Measurements from ENCODE around the gene MITD1.
A peak's percentile ranks its signal among the peaks of the same experiment; 100 is the strongest.
"Not testable (repeated sequence)": the region's sequence is repeated elsewhere in the genome, so short reads cannot be mapped to it uniquely, and the experiment has no call there.

MITD1 gene
- 65.9 to 75.1 reads per million in 2 donors for total RNA-seq

DNA sequence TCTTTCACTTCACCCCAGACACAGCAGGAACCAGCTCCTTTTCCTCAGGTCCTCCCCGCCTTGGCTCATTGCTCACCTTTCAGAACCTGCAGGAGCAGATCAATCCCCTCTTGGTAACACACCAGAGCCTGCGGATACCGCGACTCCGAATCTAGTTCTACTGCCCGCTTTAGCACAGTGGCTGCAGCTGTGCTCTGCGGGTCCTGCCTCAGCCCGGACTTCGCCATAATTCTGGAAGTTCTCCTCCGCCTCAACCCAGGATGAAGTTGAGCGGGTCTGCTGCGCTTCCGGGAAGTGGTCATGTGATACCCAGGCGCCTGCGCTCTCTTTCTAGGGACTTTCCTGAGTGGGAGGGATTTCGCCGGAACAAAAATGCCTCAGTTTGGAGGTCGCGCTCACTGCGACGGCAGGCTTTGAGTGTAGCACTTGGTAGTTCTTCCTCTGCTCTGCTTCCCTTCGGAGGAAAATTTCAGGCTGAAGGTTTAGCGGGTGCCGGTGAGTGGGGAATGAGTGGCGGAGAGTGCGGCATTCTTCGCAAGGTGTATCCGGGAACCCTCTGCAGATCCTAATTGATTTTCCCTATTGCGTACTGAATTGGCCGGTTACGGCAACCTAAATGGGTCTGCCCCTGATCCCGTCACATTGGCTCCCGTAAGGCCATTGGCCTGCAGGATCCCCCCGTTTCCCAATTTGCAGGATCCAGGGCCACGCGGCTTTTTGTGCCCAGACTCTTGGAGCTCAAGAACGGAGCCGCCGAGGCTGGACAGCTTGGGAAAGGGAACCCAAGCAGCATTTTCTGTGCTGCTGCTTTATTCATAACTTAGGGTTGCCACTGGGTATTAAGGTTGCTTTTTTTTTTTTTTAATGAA, at the start of gene MITD1, which contains the start of gene MRPL30:
MITD1 (minus strand) TSS at position 304 of the 869 bp plus-strand sequence; CDS start at position 227, 77 bp downstream.
MRPL30 (plus strand) TSS at position 430 of the 869 bp plus-strand sequence. CDS start 5,020 bp downstream, outside the sequence.
- peak; percentile 49 for DNase-seq

- DNase-seq = no peak
Observed at GRCh38 chr2:99217929-99218501, 37.2 kb upstream of the MITD1 start.

GRCh38 chr2:99216096-99216495, 35.2 kb upstream of the MITD1 start:
- DNase-seq = no peak

- no peak for DNase-seq
Observed at GRCh38 chr2:99205491-99205890, 24.6 kb upstream of the MITD1 start.

- no peak for DNase-seq
Observed at GRCh38 chr2:99201959-99202678, 21.3 kb upstream of the MITD1 start.

GRCh38 chr2:99200076-99200800, 19.4 kb upstream of the MITD1 start:
- DNase-seq = no peak

- no peak for DNase-seq
Observed at GRCh38 chr2:99198103-99198841, 17.4 kb upstream of the MITD1 start.

DNA sequence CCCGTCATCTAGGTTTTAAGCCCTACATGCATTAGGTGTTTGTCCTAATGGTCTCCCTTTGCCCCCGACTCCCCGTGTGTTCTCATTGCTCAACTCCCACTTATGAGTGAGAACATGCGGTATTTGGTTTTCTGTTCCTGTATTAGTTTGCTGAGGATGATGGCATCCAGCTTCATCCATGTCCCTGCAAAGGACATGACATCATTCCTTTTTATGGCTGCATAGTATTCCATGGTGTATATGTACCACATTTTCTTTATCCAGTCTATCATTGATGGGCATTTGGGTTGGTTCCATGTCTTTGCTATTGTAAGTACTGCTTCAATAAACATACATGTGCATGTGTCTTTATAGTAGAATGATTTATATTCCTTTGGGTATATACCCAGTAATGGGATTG, 11.5 kb upstream of the MITD1 start:
- not testable (repeated sequence) for DNase-seq

- no peak for DNase-seq
Observed at GRCh38 chr2:99190548-99190947, 9.7 kb upstream of the MITD1 start.

DNA sequence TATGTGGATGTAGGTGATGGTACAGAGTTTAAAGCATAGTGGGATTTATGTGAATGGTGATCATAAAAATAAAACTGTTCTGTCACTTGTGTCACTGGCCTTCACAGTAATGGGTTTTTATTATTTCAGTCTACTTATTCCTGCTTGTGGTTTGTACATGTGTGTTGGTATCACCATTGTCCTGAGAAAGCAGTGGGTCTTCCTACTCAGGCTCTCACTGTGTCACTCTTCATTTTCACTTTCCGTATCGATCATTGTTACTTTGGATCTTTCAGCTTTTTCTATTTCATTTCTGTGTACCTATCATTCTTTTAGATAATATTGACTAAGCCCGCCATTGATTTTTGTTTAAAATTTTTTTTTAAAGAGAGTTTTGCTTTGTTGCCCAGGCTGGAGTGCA, 7.5 kb upstream of the MITD1 start:
- DNase-seq = no peak

- DNase-seq = no peak
Observed at GRCh38 chr2:99187011-99187410, 6.2 kb upstream of the MITD1 start.

GRCh38 chr2:99184811-99185210, 4.0 kb upstream of the MITD1 start:
- DNase-seq = no peak

GRCh38 chr2:99183025-99183424, 2.2 kb upstream of the MITD1 start:
- DNase-seq = no peak

DNA sequence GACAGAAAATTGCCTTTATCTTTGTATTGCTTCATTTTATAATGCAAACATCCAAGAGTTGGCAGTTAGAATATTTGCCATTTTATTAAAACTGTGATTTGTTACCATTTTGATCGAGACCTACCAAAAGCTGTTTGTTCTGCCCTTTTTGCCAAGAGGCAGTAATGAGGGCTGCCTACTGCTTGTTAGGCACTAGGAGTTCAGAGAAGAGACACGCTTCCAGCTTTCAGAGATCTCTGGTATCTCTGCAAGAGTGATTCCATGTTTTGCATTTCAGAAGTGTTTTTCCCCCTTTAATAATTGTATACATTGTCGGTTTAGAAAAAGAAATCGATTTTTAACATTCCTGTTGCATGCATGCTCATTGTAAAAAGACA, 754 bp upstream of the MITD1 start:
- DNase-seq = no peak

GRCh38 chr2:99171377-99172140, 9.3 kb downstream of the MITD1 start:
- no peak for DNase-seq

DNA sequence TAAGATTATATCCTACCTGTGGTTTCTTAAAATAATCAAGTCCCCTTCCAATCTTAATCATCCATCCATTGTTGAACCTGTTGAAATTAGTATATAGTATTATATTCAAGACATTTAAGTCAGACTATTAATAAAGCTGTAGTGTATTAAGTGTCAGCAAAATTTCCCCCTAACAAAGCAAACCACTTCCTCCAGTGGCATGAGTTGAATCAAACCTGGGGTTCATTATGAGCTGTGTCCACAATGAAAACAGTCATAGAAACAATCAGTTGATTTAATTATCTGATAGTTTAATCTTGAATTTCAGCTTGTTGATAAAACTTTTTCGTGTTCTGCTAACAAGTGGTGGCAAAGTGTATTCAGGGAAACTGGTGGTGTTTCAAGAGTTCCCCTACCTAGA, 11.3 kb downstream of the MITD1 start:
- no peak for DNase-seq

DNA sequence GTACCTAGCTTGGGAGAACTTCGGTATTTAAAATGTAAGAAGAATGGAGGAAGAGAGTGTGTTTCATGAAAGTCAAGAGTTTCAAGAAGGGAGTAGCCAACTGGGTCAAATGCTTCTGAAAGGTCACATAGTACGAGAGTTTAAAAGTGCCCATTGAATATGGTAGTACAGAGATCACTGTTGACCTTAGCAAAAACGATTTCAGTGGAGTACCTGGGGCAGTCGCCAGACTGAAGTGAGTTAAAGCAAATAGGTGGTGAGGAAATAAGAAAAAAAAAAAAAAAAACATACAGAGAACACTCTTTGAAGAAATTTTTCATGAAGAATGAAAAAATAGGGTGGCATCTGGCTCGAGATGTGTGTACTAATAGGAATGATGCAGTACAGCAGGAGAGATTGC, 14.6 kb downstream of the MITD1 start:
- no peak for DNase-seq

GRCh38 chr2:99159594-99159993, 21.3 kb downstream of the MITD1 start:
- DNase-seq = no peak

- no peak for DNase-seq
Observed at GRCh38 chr2:99158599-99158998, 22.3 kb downstream of the MITD1 start.

DNA sequence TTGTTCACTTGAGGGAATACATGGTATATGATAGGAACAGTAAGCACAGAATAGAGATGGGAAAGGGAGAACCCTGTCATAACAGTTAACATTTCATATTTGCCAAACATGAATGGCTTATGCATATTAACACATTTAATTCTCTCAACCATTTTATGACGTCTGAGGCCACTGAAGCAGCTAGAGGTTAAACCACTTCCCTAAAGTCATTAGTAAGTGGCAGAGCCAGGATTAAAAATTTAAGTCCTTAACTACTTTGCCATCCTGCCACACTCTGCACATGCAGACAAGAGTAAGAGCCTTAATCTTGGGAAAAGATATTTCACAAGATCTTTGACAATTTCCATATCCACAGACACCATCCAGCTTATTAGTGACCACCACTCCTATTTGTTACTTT, 24.0 kb downstream of the MITD1 start:
- DNase-seq = no peak

Measured in activated gamma-delta T cell (primary cell).